IMR-90 (cell line): ENCODE measurements around the gene GRM8. TPM values are rescaled to one million over a fixed set of nuclear protein-coding genes. Genes with fewer than 3 reads are reported as not detected.

ENCODE experiments used
- ATAC-seq: fragments of 200-7000 bp; cut with Tn5 transposase; 2 replicates; pipeline ENCODE4 v1.9.1; 2020; ENCODE audit warnings: low read depth, mild to moderate bottlenecking, moderate library complexity
- BruUV-seq: library from RNA; stranded (reverse); fragments of 400-500 nt; replicated peaks from 2 replicates; lab custom pipeline; 2021; lab: Mats Ljungman, UMichigan
- CTCF ChIA-PET: fragments of 300-600 bp; formaldehyde crosslinking; extraction: SDS; loops from one replicate; lab custom pipeline; 2021; ENCODE audit warnings: antibody characterized with exemption; lab: Yijun Ruan, JAX
- POLR2A ChIA-PET: fragments of 300-600 bp; sonication (Branson Sonifier 250); formaldehyde crosslinking; loops from one replicate; lab custom pipeline; 2022; ENCODE audit warnings: antibody characterized with exemption; ENCODE audit not compliant: unreplicated experiment; lab: Charles Lee
- DNase-seq: peaks from one replicate; pipeline ENCODE4 v3.0.0; 2013
- H2AFZ ChIP-seq: replicated peaks from 2 replicates; pipeline ENCODE3; 2013; ENCODE audit warnings: low read length, mild to moderate bottlenecking; ENCODE audit not compliant: poor library complexity
- H2AK5ac ChIP-seq: 2 replicates; pipeline ENCODE4 v1.6.1; 2013; ENCODE audit warnings: low read depth, low read length, inconsistent platforms
- H2AK9ac ChIP-seq: replicated peaks from 2 replicates; pipeline ENCODE3; 2013; ENCODE audit warnings: mild to moderate bottlenecking, low read depth, low read length, moderate library complexity; ENCODE audit not compliant: poor library complexity
- H2BK120ac ChIP-seq: 2 replicates; pipeline ENCODE4 v1.6.1; 2013; ENCODE audit warnings: low read depth, low read length, inconsistent platforms
- H2BK15ac ChIP-seq: 3 replicates; pipeline ENCODE4 v1.6.1; 2013; ENCODE audit warnings: low read depth, low read length, inconsistent platforms
- H2BK20ac ChIP-seq: 2 replicates; pipeline ENCODE4 v1.6.1; 2013; ENCODE audit warnings: low read depth, mild to moderate bottlenecking, inconsistent platforms, low read length, moderate library complexity
- H2BK5ac ChIP-seq: 2 replicates; pipeline ENCODE4 v1.6.1; 2013; ENCODE audit warnings: mild to moderate bottlenecking, low read depth, low read length, inconsistent platforms; ENCODE audit not compliant: poor library complexity, severe bottlenecking
- H3K14ac ChIP-seq: replicated peaks from 2 replicates; pipeline ENCODE4 v1.6.1; 2013; ENCODE audit warnings: low read depth, low read length, inconsistent platforms
- H3K18ac ChIP-seq: 2 replicates; pipeline ENCODE4 v1.6.1; 2013; ENCODE audit warnings: low read depth, low read length, control low read depth
- H3K23ac ChIP-seq: 2 replicates; pipeline ENCODE4 v1.6.1; 2013; ENCODE audit warnings: low read depth, low read length, inconsistent platforms
- H3K27ac ChIP-seq: 2 replicates; pipeline ENCODE4 v1.5.1; 2013; ENCODE audit warnings: mild to moderate bottlenecking, control low read depth, low read length; ENCODE audit not compliant: insufficient read depth
- H3K27me3 ChIP-seq: 2 replicates; pipeline ENCODE4 v1.6.1; 2013; ENCODE audit warnings: low read length; ENCODE audit not compliant: control insufficient read depth, insufficient read depth
- H3K36me3 ChIP-seq: 2 replicates; pipeline ENCODE4 v1.6.1; 2013; ENCODE audit warnings: low read length, mixed read lengths; ENCODE audit not compliant: control insufficient read depth, insufficient read depth
- H3K4ac ChIP-seq: 2 replicates; pipeline ENCODE4 v1.6.1; 2013; ENCODE audit warnings: low read depth, low read length, inconsistent platforms
- H3K4me1 ChIP-seq: 2 replicates; pipeline ENCODE4 v1.6.1; 2013; ENCODE audit warnings: low read length, mixed read lengths; ENCODE audit not compliant: control insufficient read depth, insufficient read depth
- H3K4me2 ChIP-seq: 2 replicates; pipeline ENCODE4 v1.6.1; 2013; ENCODE audit warnings: low read depth, mild to moderate bottlenecking, control low read depth, low read length, moderate library complexity
- H3K4me3 ChIP-seq: 2 replicates; pipeline ENCODE4 v1.5.1; 2013; ENCODE audit warnings: low read depth, mild to moderate bottlenecking, control low read depth, low read length, moderate library complexity; ENCODE audit not compliant: insufficient read depth
- H3K56ac ChIP-seq: 2 replicates; pipeline ENCODE4 v1.6.1; 2013; ENCODE audit warnings: low read length, inconsistent platforms; ENCODE audit not compliant: insufficient read depth; ENCODE audit errors: extremely low read depth
- H3K79me1 ChIP-seq, 2 experiments: 2 replicates each; pipeline ENCODE4 v1.6.1; 2013; ENCODE audit warnings: low read length in 2 of 2, inconsistent platforms in 1 of 2, low read depth in 1 of 2
- H3K9ac ChIP-seq: 2 replicates; pipeline ENCODE4 v1.6.1; 2013; ENCODE audit warnings: low read depth, low read length, control low read depth
- H3K9me1 ChIP-seq: 2 replicates; pipeline ENCODE4 v1.6.1; 2013; ENCODE audit warnings: low read length, inconsistent platforms; ENCODE audit not compliant: insufficient read depth
- H3K9me3 ChIP-seq: 2 replicates; pipeline ENCODE4 v1.6.1; 2013; ENCODE audit warnings: low read length; ENCODE audit not compliant: control insufficient read depth, insufficient read depth
- H4K20me1 ChIP-seq: 2 replicates; pipeline ENCODE4 v1.6.1; 2013; ENCODE audit warnings: low read length, inconsistent platforms; ENCODE audit not compliant: insufficient read depth
- H4K5ac ChIP-seq: 2 replicates; pipeline ENCODE4 v1.6.1; 2013; ENCODE audit warnings: mild to moderate bottlenecking, low read depth, low read length, control low read depth
- H4K8ac ChIP-seq, 2 experiments: 2 replicates each; pipeline ENCODE4 v1.6.1; 2013; ENCODE audit warnings: low read depth in 2 of 2, low read length in 2 of 2, control low read depth in 1 of 2, inconsistent platforms in 1 of 2
- H4K91ac ChIP-seq: 2 replicates; pipeline ENCODE4 v1.6.1; 2013; ENCODE audit warnings: low read depth, low read length, inconsistent platforms; ENCODE audit not compliant: insufficient read depth
- MXI1 ChIP-seq: IDR thresholded peaks from 2 replicates; pipeline ENCODE4 v1.6.1; 2012; ENCODE audit warnings: low read depth, mild to moderate bottlenecking, low read length, moderate library complexity, borderline replicate concordance
- POLR2A ChIP-seq: IDR thresholded peaks from 2 replicates; pipeline ENCODE4 v1.6.1; 2012; ENCODE audit warnings: mild to moderate bottlenecking, low read depth, low read length
- SMC3 ChIP-seq: fragments of 150-350 bp; IDR thresholded peaks from 2 replicates; pipeline ENCODE4 v1.6.1; 2016; ENCODE audit warnings: low read depth, mild to moderate bottlenecking, antibody characterized with exemption, low read length, moderate library complexity
- WGBS, 2 experiments: methylation state at CpG; one replicate each; pipeline versions ENCODE4 v1.1.5 to v1.1.7; 2013; ENCODE audit warnings: missing lambda C conversion rate in 2 of 2; ENCODE audit not compliant: insufficient read length in 1 of 2; ENCODE audit errors: extremely low coverage in 2 of 2; 5-methylcytosine and 5-hydroxymethylcytosine counted together
- dilution Hi-C: fragments of 300-500 bp; cut with HindIII; formaldehyde crosslinking; loops from one replicate; pipeline ENCODE4 v1.14.3; 2018; ENCODE audit warnings: low sequenced_read_pairs; ENCODE audit not compliant: unreplicated experiment
- in situ Hi-C: fragments of 300-500 bp; cut with MboI; formaldehyde crosslinking; loops from 3 replicates; pipeline ENCODE4 v1.14.3; 2019; ENCODE audit warnings: low sequenced_read_pairs, inconsistent platforms, mixed read lengths
- intact Hi-C: fragments of 100-400 bp; cut with micrococcal nuclease; formaldehyde crosslinking; loops from 2 replicates; pipeline ENCODE4 v1.10.0; 2022
- polyA plus RNA-seq, 3 experiments: library from polyadenylated mRNA; depleted of rRNA; stranded (reverse); fragments of >200 nt; gene quantifications; 2 replicates each; pipeline ENCODE4 v1.2.3, GENCODE V29; 2012; ENCODE audit warnings: low replicate concordance in 1 of 3
- total RNA-seq: library from RNA; depleted of rRNA; stranded (reverse); fragments of >200 nt; gene quantifications from 2 replicates; pipeline ENCODE4 v1.2.3, GENCODE V29; 2012
- TF ChIP-seq, protein P1 (sequence below): fragments of 150-350 bp; IDR thresholded peaks from 2 replicates; pipeline ENCODE4 v1.6.1; 2017; ENCODE audit warnings: mild to moderate bottlenecking, antibody characterized with exemption, low read length, low read depth

The GRM8 gene
- total and polyA plus RNA-seq, 2 of the 4 experiments (the other 2 are of a cell fraction) = not detected

DNA sequence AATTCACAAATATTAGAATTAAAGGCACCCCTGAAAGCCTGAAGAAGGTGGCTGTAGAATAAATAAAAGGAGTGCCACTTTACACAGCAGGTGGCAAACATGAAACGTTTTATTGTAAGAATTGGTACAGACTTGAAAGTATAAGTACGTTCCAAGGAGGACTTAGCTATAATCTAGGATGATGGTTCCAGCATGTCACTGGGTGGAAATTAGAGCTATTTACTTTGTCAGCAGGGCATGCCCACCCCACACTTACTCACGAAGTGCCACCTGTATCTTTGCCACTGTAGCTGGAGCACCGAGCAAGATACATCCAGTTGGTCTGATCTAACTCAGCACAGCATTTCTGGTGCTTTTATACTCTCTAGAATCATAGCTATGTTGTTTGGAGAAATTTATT lies 97.8 kb downstream of the GRM8 start:
- H3K14ac ChIP-seq = no peak overlapping the region
- DNase-seq (no peak), ATAC-seq (no peak)
- no peaks in the 10 kb centered on the region for H3K79me1 ChIP-seq
- H3K23ac ChIP-seq = no peak overlapping the region
- CTCF ChIA-PET = no interaction called here
- H3K9ac ChIP-seq = no peak overlapping the region
- no peak overlapping the region for H2BK15ac ChIP-seq
- no peak overlapping the region for H2BK20ac ChIP-seq
- dilution Hi-C loops = no loop called here
- H3K4ac ChIP-seq = no peak overlapping the region
- H3K9me1 ChIP-seq = no peaks in the 10 kb centered on the region
- no peak overlapping the region for H2AFZ ChIP-seq
- H3K4me1 ChIP-seq = no peaks in the 10 kb centered on the region
- H3K4me2 ChIP-seq = no peak overlapping the region
- peaks cover 7% of the 10 kb centered on the region for H3K9me3 ChIP-seq
- no CpG with 5 or more reads among the region's 4 CpGs for WGBS, 2 experiments
- H3K4me3 ChIP-seq = no peak overlapping the region
- H3K27me3 ChIP-seq = no peaks in the 10 kb centered on the region
- H3K18ac ChIP-seq = no peak overlapping the region
- no peak overlapping the region for H3K27ac ChIP-seq
- TF ChIP-seq, protein P1, sequence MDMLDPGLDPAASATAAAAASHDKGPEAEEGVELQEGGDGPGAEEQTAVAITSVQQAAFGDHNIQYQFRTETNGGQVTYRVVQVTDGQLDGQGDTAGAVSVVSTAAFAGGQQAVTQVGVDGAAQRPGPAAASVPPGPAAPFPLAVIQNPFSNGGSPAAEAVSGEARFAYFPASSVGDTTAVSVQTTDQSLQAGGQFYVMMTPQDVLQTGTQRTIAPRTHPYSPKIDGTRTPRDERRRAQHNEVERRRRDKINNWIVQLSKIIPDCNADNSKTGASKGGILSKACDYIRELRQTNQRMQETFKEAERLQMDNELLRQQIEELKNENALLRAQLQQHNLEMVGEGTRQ = no peak
- TF ChIP-seq MXI1 (no peak), SMC3 (no peak), POLR2A (no peak)
- H4K5ac ChIP-seq = no peak overlapping the region
- H4K91ac ChIP-seq = no peak overlapping the region
- H4K20me1 ChIP-seq = no peaks in the 10 kb centered on the region
- intact Hi-C loops = no loop called here
- POLR2A ChIA-PET = no interaction called here
- in situ Hi-C loops = no loop called here
- no peak overlapping the region for H2AK5ac ChIP-seq
- no peak overlapping the region for H4K8ac ChIP-seq
- H2BK120ac ChIP-seq = no peak overlapping the region
- BruUV-seq = no TSS peak
- no peak overlapping the region for H2BK5ac ChIP-seq
- no peak overlapping the region for H2AK9ac ChIP-seq
- H3K36me3 ChIP-seq = no peaks in the 10 kb centered on the region
- no peak overlapping the region for H3K56ac ChIP-seq
